ENCODE data around the gene PSMA3.

GRCh38 chr14:58298477-58299400, 54.1 kb downstream of the PSMA3 start, which contains the start of gene ARID4A:
- TF ChIP-seq POLR2A (IDR thresholded peaks at IDR 0.05) (peak; percentile 43 to 84), CTCF (IDR thresholded peaks at IDR 0.05) (no peak), POLR2AphosphoS5 (IDR thresholded peaks at IDR 0.05) (peak; percentile 19 to 82 (median 54)), EP300 (IDR thresholded peaks at IDR 0.05) (no peak)
